ENCODE data around the gene LMOD2.

DNA sequence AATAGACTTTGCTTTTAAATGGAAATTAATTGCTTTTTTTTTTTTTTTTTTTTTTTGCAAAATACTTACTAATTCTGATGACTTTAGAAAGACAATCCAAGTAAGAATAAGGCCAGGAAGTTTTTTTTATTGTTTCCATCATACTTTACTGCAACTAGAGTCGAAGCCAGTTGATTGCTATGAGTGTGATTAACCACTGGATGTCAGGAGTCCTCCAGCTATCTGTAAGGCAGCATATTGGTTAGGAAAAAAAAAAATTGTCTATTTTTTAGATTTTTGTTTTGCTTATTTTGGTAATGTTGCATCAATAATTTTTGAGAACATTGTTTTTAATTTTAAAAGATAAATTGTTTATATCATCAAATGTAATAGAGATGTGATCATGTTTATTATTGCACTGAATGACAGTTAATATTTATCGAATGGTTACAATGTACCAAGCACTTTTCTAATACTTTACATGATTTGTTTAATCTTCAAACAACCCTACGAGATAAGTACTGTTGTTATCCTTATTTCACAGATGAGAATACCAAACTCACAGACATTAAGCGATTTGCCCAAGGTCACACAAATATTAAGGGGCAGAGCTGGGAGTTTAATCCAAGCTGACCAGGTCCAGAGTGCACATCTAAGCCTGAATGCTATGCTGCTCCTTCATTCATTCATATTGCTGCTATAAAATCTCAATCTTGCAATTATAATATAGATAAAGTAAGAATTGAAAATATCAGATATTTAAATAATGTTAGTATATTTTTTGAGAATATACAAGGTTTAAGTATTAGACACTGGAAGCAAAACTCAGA lies 19.9 kb upstream of the LMOD2 start:
- TF ChIP-seq POLR2AphosphoS5 (IDR thresholded peaks at IDR 0.05; ENCODE audit: borderline replicate concordance, low read depth, low read length) (no peak), EZH2 (IDR thresholded peaks at IDR 0.05) (no peak)
